ENCODE results near the gene TMEM221.

DNA sequence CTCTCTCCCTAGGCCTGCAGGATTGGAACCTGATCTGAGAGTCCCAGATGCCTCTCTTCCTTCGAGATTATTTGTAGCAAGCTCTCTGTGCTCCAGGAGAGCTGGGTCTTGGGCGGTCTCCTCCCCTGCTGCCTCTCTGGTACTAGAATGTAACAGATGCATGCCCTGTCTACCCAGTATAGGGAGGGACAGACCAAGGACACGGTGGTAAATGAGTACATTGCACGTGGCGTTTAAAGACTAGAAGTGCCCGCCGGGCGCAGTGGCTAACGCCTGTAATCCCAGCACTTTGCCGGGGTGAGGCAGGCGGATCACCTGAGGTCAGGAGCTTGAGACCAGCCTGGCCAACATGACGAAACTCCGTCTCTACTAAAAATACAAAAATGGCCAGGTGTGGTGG lies 33.5 kb upstream of the TMEM221 start:
- TF ChIP-seq CTCF (IDR thresholded peaks at IDR 0.05) (no peak), TCF7L2 (IDR thresholded peaks at IDR 0.05; ENCODE audit: low read depth, low read length) (no peak), POLR2AphosphoS5 (IDR thresholded peaks at IDR 0.05; ENCODE audit: low read depth, low read length) (no peak)
- TF ChIP-seq, protein P1, sequence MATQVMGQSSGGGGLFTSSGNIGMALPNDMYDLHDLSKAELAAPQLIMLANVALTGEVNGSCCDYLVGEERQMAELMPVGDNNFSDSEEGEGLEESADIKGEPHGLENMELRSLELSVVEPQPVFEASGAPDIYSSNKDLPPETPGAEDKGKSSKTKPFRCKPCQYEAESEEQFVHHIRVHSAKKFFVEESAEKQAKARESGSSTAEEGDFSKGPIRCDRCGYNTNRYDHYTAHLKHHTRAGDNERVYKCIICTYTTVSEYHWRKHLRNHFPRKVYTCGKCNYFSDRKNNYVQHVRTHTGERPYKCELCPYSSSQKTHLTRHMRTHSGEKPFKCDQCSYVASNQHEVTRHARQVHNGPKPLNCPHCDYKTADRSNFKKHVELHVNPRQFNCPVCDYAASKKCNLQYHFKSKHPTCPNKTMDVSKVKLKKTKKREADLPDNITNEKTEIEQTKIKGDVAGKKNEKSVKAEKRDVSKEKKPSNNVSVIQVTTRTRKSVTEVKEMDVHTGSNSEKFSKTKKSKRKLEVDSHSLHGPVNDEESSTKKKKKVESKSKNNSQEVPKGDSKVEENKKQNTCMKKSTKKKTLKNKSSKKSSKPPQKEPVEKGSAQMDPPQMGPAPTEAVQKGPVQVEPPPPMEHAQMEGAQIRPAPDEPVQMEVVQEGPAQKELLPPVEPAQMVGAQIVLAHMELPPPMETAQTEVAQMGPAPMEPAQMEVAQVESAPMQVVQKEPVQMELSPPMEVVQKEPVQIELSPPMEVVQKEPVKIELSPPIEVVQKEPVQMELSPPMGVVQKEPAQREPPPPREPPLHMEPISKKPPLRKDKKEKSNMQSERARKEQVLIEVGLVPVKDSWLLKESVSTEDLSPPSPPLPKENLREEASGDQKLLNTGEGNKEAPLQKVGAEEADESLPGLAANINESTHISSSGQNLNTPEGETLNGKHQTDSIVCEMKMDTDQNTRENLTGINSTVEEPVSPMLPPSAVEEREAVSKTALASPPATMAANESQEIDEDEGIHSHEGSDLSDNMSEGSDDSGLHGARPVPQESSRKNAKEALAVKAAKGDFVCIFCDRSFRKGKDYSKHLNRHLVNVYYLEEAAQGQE (IDR thresholded peaks at IDR 0.05; ENCODE audit: insufficient read depth in 1 of 2, low read depth in 2 of 2, low read length in 1 of 2): no peak
